Stimulated activated CD4-positive, alpha-beta T cell treated with anti-CD3 and anti-CD28 coated beads, Interleukin-12 subunit alpha, Interleukin-12 subunit beta, amount 100 ng/mL, for 48 hours (primary cell): Measurements from ENCODE around the gene COX7A1.
"Not testable (repeated sequence)": the region's sequence is repeated elsewhere in the genome, so short reads cannot be mapped to it uniquely, and the experiment has no call there.

Experiments
- DNase-seq, 3 donors: peaks; one replicate each; pipeline ENCODE4 v3.0.0-alpha.2; 2020; ENCODE audit warnings: low read depth in 2 of 3, low spot score in 1 of 3

Gene COX7A1

DNA sequence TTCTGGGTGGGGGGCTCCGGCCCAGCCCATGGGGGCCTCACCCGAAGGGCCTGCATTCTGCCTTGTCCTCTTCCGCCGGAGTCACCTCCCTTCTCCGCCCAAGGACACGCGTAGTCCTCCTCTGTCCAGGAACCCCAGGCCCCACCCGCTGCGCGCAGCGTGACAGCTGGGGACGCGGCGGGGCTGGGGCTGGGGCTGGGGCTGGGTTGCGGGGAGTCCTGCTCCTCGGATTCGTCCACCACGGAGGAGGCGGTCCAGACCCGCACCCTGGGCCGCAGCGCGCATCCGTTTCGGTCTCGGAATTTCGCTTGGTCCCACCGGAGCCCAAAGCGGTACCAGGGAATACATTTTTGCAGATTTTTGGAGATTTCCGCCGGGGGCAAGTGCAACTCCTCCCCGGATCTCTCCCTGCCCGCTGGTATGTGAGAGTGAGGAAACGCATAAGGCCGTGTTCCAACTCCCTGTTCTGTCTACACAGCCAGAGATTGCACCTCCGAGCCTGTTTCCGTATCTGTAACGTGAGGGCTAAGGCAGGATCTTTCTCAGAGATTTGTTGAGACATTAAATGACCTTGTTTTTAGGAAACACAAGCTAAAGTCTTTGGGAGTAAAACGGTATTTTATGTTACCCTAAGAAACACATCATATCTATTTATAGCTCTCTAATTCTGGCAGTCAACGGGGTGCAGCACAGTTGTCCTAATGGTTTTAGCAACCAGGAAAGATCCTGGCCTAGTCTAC lies at the start of gene COX7A1:
Gene COX7A1, minus strand, starts transcription at position 96 of the 740 bp plus-strand sequence. Its CDS starts 40 bp downstream, at position 56.
- no peak for DNase-seq

DNA sequence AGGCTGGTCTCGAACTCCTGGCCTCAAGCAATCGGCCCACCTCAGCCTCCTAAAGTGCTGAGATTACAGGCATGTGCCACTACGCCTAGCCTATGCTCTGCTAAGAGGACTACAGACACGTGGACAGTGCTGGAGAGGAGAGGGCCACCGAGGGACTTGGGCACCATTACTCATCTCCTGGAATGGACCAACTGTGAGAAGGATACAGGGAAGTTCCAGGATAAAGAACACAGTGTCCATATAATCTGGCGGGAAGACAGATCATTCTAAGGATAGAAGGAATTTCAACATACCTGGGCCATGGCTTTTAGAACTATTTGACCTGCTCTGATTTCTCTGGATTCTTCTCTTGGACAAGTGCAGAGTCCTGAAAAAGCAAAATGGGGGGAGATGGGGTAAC lies 49.4 kb upstream of the COX7A1 start:
- no peak for DNase-seq

DNA sequence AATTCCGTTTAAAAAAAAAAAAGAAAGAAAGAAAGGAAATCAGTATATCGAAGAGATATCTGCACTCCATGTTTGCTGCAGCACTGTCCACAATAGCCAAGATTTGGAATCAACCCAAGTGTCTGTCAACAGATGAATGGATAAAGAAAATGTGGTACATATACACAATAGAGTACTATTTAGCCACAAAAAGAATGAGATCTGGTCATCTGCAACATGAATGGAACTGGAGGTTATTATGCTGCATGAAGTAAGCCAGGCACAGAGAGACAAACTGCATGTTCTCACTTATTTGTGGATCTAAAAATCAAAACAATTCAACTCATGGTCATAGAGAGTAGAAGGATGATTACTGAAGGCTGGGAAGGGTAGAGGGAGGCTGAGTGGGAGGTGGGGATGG lies 45.9 kb upstream of the COX7A1 start:
- no peak for DNase-seq

DNA sequence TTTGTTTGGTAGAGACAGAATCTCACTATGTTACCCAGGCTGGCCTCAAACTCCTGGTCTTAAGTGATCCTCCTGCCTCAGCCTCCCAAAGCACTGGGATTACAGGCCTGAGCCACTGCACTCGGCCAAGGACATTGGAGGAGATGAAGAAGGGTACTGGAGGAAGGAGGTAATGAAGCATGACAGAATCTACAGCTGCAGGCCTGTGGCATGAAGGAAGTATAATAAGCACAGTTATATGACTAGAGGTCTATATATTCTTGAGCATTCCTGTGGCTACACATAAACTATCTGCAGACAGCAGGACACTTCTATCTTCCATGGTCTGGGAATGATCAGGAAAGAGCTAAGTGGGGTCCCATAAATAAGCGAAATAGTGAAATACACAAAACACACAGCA lies 44.0 kb upstream of the COX7A1 start:
- no peak for DNase-seq

DNA sequence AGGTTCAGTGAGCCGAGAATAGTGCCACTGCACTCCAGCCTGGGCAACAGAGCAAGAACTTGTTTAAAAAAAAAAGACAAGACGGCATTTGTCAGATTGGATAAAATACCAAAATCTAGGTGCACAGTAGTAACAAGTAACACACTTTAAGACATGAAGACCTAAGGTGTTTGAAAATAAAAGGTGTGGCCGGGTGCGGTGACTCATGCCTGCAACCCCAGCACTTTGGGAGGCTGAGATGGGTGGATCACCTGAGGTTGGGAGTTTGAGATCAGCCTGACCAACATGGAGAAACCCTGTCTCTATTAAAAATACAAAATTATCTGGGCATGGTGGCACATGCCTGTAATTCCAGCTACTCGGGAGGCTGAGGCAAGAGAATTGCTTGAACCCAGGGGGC lies 34.5 kb upstream of the COX7A1 start:
- not testable (repeated sequence) for DNase-seq

DNA sequence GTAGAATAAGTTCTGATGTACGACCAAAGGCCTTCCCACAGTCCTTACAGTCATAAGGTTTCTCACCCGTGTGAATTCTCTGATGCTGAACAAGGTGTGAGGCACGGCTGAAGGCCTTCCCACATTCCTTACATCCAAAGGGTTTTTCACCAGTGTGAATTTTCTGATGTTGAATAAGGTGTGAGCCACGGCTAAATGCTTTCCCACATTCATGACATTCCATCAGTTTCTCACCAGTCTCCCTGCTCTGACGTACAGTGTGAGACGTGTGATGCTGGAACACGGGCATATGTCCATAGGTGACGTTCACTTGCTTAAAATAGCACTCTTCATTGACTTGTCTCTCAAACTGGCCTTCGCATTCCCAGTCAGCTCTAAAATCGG lies 31.0 kb upstream of the COX7A1 start:
- no peak for DNase-seq

DNA sequence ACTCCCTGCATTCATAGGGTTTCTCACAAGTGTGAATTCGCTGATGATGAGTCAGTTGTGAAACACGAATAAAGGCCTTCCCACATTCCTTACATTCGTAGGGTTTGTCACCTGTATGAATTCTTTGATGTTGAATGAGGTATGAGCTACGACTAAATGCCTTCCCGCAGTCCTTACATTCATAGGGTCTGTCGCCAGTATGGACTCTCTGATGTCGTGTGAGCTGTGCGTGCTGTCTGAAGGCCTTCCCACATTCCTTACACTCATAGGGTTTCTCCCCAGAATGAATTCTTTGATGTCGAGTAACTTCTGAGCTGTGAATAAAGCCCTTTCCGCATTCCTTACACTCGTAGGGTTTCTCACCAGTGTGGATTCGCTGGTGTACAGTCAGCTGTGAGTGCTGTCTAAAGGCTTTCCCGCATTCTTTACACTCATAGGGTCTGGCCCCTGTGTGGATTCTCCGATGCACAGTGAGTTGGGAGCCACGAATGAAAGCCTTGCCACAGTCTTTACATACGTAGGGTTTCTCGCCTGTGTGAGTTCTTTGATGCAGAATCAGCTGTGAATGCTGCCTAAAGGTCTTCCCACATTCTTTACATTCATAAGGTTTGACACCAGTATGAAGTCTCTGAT lies 30.5 kb upstream of the COX7A1 start:
- DNase-seq = no peak

DNA sequence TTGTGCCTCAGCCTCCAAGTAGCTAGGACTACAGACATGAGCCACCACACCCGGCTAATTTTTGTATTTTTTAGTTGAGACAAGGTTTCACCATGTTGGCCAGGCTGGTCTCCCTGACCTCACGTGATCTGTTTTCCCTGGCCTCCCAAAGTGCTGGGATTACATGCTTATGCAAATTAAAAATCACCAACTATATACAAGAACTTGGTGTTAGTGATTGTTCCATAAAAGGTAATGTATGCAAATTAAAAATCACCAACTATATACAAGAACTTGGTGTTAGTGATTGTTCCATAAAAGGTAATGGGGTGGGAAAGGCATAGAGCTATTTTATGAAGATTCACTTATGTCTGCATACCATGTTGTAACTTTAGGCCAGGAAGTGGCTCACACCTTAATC lies 26.8 kb upstream of the COX7A1 start:
- DNase-seq = not testable (repeated sequence)

DNA sequence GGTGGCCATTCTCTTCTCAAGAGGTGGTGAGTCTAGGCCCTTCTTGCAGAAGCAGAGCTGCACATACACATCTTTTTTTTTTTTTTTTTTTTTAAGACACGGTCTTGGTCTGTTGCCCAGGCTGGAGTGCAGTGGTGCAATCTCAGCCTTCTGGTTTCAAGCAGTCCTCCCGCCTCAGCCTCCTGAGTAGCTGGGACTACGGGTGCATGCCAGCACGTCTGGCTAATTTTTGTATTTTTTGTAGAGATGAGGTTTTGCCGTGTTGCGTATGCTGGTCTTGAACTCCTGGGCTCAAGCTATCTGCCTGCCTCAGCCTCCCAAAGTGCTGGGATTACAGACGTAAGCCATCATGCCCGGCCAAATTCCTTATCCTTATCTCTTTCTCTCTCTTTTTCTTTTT lies 21.6 kb upstream of the COX7A1 start:
- not testable (repeated sequence) for DNase-seq

DNA sequence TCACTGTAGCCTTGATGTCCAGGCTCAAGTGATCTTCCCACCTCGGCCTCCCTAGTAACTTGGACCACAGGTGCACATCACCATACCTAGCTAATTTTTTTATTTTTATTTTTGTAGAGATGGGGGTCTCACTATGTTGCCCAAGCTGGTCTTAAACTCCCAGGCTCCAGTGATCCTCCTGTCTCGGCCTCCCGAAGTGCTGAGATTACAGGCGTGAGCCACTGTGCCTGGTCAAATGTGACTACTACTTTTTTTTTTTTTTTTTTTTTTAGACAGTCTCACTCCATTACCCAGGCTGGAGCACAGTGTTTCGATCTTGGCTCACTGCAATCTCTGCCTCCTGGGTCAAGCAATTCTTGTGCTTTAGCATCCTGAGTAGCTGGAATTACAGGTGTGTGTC lies 20.6 kb upstream of the COX7A1 start:
- DNase-seq = no peak

DNA sequence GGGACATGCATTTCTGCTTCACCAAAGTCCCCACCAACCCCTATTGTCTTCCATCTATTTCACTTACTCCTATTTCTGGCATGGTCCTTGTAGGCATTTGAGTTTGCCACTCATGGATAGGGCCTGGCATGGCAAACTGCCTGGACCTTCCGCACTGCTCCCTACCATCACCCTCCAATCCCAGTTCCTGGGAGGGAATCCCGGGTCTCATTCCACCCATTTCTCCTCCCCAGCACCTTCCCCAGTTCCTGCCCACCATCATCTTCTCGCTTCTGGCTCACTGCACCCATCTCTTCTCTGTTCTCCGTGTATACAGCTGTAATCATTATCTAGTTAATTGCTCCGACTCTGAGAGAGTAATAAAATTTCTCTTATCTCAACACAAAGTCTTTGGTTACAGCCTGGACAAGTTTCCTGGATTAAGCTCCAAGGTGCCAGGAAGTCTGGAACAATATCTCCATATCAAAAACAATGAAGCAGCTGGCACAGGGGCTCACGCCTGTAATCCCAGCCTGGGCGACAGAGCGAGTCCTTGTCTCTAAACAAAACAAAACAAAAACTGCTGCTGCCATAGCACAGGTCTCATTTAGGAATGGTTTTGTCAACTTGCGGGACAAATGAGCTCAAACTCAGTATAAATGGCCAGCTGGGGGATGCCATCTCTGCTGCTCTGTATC lies 17.0 kb upstream of the COX7A1 start:
- DNase-seq = no peak

DNA sequence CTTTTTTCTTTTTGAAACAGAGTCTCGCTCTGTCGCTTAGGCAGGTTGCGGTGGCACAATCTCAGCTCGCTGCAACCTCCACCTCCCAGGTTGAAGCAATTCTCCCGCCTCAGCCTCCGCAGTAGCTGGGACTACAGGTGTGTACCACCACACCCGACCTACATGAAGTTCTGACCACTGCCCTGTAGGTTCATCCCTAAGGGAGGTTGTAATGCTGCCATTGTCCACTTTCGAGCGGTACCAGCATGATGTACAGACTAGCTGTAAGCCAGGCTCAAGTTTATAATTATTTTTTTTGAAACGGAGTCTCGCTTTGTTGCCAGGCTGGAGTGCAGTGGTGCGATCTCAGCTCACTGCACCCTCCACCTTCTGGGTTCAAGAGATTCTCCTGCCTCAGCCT lies 11.6 kb upstream of the COX7A1 start:
- DNase-seq = no peak

DNA sequence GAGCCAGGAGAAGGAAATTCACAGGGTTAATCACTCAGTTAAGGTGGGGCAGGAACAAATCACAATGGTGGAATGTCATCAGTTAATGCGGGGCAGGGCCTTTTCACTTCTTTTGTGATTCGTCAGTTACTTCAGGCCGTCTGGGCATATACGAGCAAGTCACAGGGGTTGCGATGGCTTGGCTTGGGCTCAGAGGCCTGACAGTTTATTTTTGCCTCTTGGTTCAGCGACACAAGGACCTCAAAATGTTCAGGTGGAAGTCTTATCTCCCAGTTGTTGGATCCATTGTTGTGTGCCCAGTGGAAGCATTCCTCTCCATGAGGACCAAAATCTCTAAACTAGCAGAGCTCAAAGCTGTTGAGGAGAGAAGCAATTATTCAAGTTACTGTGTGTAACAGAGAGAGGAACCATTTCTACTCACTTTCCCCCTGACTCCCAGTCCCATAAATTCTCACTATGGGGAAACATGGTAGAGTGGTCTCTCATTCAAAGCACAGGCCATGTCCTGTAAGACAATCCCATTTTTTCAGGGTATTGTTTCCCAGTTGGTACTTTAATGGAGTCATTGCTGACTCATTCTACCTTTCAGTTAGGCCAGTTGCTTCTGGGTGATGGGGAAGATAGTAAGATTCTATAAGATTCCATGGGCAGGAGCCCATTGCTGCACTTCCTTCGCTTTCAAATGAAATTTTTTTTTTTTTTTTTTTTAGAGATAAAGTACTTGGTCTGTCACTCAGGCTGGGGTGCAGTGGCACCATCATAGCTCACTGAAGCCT lies 8.8 kb upstream of the COX7A1 start:
- DNase-seq = no peak

DNA sequence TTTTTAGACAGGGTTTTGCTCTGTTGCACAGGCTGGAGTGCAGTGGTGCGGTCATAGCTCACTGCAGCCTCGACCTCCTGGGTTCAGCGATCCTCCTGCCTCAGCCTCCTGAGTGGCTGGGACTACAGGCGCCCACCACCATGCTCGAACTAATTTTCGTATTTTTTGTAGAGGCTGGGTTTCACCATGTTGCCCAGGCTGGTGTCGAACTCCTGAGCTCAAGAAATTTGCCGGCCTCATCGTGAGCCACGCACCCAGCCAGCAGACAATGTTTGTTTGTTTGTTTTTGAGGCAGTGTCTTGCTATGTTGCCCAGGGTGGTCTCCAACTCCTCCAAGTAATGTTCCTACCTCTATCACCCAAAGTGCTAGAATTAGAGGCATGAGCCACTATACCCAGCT lies 879 bp upstream of the COX7A1 start:
- no peak for DNase-seq

DNA sequence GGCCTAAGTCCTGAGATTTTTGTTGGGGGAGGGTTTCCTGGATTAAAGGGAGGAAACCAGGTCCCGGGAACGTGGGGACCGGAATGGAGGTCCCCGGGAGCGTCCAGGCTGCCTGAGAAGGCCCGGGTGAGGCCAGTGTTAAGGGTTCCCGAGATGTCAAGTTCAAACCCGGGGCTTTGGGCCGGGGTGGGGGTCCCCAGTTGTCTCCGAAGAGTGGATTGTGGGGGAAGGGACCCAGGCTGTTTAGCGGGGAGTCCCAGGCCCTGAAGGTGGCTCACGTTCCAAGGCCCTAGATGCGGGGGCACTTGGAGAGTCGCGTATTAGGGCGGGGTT lies 262 bp downstream of the COX7A1 start:
- DNase-seq = no peak

DNA sequence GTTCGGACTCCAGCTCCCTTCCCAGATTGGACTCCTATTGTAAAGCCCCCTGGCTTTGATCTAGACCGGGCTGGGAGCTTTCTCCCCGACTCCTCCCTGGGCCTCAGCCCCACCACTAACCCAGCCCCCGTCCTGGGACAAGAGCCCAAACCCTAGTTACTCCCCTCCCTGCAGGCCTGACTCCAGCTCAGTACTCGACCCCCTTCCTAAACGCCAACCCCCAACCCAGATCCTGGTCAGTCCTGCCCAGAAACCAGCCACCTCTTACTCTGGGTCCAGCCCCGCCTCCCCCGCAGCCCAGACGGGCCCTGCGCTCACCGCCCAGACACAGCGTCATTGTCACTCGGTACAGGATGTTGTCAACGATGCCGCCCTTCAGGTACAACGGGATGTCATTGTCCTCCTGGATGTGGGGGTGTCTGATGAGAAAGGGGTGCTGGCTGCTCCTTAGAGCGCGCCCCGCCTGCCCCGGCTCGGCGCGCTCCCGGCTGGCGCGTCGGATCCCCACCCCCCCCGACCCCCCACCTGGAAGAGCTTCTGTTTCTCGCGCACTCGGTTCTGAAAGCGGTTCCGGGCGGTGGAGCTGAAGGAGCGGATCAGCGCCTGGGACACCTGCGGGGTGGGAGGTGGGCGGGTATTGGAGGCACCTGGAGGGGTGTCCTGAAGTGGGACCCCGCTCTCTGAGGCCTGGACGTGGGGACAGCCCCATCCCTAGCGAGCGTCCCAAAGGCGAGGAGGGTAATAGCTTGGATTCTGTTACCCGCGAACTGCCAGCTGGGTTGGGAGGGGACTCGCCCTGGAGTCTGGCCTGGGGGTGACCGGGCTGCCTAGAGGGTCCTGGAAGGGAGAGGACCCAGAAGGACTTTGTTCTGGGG lies 866 bp downstream of the COX7A1 start:
- DNase-seq = no peak

DNA sequence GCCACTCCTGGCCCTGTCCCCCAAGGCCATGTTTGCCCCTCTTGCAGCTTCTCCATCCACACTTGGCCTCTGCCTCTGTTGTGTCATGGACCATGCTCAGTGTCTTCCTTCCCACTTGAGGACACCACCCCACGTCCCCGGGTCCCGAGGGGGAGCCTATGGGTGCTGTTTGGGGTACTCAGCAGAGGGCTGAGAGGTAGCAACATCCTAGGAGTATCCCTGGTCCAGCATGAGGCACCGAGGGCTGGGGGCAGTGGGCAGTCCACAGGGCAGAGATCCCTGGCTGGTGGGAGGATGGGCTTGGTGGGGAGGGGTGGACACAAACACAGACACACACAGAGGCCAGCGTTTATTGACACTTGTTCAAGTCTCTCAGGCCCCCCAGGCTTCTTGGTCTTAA lies 1.7 kb downstream of the COX7A1 start:
- no peak for DNase-seq

DNA sequence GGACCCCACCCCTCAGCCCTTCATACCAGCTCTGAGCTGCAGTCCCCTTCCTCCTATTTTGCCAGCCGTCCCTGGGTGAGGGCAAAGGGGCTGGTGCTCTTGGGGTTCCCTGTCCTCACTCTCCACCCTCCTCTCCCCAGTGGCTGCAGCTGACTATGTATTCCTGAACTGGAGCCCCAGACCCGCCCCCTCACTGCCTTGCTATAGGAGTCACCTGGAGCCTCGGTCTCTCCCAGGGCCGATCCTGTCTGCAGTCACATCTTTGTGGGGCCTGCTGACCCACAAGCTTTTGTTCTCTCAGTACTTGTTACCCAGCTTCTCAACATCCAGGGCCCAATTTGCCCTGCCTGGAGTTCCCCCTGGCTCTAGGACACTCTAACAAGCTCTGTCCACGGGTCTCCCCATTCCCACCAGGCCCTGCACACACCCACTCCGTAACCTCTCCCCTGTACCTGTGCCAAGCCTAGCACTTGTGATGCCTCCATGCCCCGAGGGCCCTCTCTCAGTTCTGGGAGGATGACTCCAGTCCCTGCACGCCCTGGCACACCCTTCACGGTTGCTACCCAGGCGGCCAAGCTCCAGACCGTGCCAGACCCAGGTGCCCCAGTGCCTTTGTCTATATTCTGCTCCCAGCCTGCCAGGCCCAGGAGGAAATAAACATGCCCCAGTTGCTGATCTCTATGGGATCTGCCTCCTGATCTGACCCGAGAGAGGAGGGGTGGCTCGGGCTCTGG lies 2.4 kb downstream of the COX7A1 start:
- no peak for DNase-seq

DNA sequence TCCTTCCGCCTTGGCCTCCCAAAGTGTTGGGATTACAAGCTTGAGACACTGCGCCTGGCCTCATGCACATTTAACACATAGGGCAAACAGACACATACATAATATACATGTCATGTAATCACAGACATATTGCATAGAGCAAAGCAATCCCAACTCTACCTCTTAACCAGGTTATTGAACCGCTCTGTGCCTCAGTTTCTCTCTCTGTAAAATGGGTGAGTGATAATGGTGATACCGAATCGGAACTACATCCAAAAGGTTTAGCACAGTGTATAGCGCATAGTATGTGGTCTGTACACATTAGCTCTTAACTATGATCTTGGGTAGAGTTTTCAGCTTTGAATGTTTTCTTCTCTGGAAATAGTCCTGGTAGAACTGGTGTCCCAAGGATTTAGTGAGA lies 7.6 kb downstream of the COX7A1 start:
- no peak for DNase-seq

DNA sequence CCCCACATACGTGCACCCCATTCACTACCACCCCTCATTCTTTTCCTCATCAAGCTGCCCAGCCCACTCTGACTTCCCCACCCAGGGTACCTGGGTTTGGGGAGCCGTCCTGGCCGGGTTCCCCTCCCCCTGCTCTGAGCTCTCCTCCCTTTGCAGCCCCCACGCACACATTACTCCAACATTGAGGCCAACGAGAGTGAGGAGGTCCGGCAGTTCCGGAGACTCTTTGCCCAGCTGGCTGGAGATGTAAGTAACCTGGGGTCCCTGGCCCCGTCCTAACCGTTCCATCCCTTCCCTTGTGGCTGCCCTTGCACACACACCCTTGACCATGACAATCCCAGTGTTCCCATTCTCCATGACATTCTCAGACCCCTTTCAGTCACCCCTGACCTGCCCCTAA lies 9.8 kb downstream of the COX7A1 start:
- no peak for DNase-seq
